ENCODE measurements around the gene TSPAN13.
A peak's percentile ranks its signal among the peaks of the same experiment; 100 is the strongest.

Gene TSPAN13

GRCh38 chr7:16753102-16753931 is at the start of gene TSPAN13:
TSPAN13 (plus strand) TSS chr7:16753755; CDS start chr7:16753968, 213 bp downstream.
- peak; percentile 65 for DNase-seq (ENCODE audit: low read depth in 2 of 2)
- peak within 1 kb of the TSS; percentile 71 to 81 for H3K4me3 ChIP-seq (replicated peaks in 1 of 2; ENCODE audit: low read depth in 2 of 2, low read length in 2 of 2)
- no peak for TF ChIP-seq CTCF (IDR thresholded peaks at IDR 0.05; ENCODE audit: low read depth, low read length)

- DNase-seq (ENCODE audit: low read depth in 2 of 2) = peak; percentile 46 to 60
- TF ChIP-seq CTCF (IDR thresholded peaks at IDR 0.05; ENCODE audit: low read depth, low read length) = no peak
- no peak overlapping the region for H3K4me3 ChIP-seq (replicated peaks in 1 of 2; ENCODE audit: low read depth in 2 of 2, low read length in 2 of 2)
Observed at GRCh38 chr7:16708511-16708910, 45.0 kb upstream of the TSPAN13 start.

- H3K4me3 ChIP-seq (replicated peaks in 1 of 2; ENCODE audit: low read depth in 2 of 2, low read length in 2 of 2) = no peak overlapping the region
- peak; percentile 81 to 98 for DNase-seq (ENCODE audit: low read depth in 2 of 2)
- no peak for TF ChIP-seq CTCF (IDR thresholded peaks at IDR 0.05; ENCODE audit: low read depth, low read length)
Observed at GRCh38 chr7:16708980-16709379, 44.6 kb upstream of the TSPAN13 start.

- no peak for TF ChIP-seq CTCF (IDR thresholded peaks at IDR 0.05; ENCODE audit: low read depth, low read length)
- H3K4me3 ChIP-seq (replicated peaks in 1 of 2; ENCODE audit: low read depth in 2 of 2, low read length in 2 of 2) = no peak overlapping the region
- no peak for DNase-seq (ENCODE audit: low read depth in 2 of 2)
Observed at GRCh38 chr7:16710651-16711050, 42.9 kb upstream of the TSPAN13 start.

- DNase-seq (ENCODE audit: low read depth in 2 of 2) = peak in 1 of 2 donors; percentile 64
- H3K4me3 ChIP-seq (replicated peaks in 1 of 2; ENCODE audit: low read depth in 2 of 2, low read length in 2 of 2) = no peak overlapping the region
- no peak for TF ChIP-seq CTCF (IDR thresholded peaks at IDR 0.05; ENCODE audit: low read depth, low read length)
Observed at GRCh38 chr7:16711730-16712129, 41.8 kb upstream of the TSPAN13 start.

GRCh38 chr7:16712916-16713315 is 40.6 kb upstream of the TSPAN13 start:
- H3K4me3 ChIP-seq (replicated peaks in 1 of 2; ENCODE audit: low read depth in 2 of 2, low read length in 2 of 2) = no peak overlapping the region
- DNase-seq (ENCODE audit: low read depth in 2 of 2) = peak in 1 of 2 donors; percentile 47
- no peak for TF ChIP-seq CTCF (IDR thresholded peaks at IDR 0.05; ENCODE audit: low read depth, low read length)

Measured in cardiac fibroblast (primary cell).